Stimulated activated CD4-positive, alpha-beta T cell treated with anti-CD3 and anti-CD28 coated beads, Interleukin-12 subunit alpha, Interleukin-12 subunit beta, amount 100 ng/mL, for 4 hours (primary cell): ENCODE data around the gene STAG2.
"Not testable (repeated sequence)": the region's sequence is repeated elsewhere in the genome, so short reads cannot be mapped to it uniquely, and the experiment has no call there.

Source experiments
- DNase-seq: peaks from one replicate; pipeline ENCODE4 v3.0.0-alpha.2; 2020

The STAG2 gene

GRCh38 chrX:124084417-124084816 lies 122.9 kb downstream of the STAG2 start:
- DNase-seq, result not testable (repeated sequence)

DNA sequence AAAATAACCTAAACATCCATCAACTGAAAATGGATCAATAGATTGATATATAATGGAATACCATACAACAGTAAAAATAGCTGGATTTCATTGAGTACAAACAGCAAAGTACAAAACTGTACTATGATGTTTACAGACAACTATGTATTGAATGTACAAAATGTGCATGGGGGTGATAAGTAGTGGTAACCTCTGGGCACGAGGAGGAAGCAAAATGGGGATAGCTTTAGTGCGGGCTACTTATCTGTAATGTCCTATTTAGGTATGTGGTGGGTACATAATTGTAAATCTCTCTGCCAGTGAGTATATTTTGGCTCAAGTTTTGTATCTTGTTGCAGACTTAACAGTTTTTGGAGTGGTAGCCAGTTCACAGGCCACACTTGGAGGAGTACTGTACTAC lies 123.6 kb downstream of the STAG2 start:
- DNase-seq, result no peak

GRCh38 chrX:124086411-124086810 lies 124.9 kb downstream of the STAG2 start:
- DNase-seq, result no peak

- DNase-seq, result no peak
Measured at GRCh38 chrX:124087000-124087746, 125.7 kb downstream of the STAG2 start.

DNA sequence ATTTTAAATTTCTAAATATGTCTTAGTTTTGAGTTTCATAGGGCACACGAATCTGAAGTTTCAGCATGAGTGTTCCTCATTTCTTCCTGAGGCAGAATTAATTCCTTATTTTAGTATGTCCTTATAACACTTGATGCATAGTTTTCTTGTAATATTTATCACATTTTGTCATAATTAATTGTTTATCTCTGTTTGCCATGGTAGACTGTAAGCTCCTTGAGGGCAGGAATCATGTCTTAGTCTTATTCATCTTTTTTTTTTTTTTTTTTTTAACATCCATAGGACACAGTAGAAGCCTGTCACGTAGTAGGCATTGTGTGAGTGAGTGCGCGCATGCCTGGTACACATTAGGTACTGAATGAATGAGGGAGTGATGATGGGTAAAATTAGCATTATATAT lies 131.7 kb downstream of the STAG2 start:
- DNase-seq, result no peak

DNA sequence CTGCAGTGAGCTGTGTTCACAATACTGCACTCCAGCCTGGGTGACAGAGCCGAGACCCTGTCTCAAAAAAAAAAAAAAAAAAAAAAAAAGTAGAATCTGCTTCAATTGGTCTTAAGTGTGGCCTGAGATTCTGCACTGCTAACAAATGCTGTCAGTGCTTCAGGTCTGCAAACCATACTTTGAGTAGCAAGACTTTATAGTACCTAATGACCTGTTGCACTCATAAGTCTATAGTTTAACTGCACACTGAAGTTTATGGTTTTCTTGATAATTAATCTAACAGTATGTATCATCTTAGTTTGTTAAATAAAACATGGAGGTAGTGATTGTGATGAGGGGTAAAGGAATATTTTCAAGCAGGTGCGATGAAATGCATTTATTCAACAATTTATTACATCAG lies 135.6 kb downstream of the STAG2 start:
- DNase-seq, result no peak

DNA sequence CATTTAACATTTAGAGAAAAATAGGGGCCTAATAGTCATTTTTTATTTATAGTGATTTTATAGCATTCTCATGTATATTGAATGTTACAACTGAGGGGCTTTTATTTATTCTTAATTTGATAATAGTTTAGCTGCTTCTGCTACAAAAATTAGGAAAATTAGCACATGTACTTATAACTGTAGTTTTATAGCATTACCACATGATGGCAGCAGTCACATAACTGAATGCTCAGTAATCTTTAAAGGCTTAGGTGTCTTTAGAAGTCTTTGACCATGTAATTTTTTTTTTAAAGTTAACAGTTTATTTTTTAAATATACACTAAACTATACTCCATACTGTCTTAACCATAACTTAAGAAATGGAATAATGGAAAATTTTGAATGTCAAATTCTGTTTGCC lies 136.6 kb downstream of the STAG2 start:
- DNase-seq, result no peak

DNA sequence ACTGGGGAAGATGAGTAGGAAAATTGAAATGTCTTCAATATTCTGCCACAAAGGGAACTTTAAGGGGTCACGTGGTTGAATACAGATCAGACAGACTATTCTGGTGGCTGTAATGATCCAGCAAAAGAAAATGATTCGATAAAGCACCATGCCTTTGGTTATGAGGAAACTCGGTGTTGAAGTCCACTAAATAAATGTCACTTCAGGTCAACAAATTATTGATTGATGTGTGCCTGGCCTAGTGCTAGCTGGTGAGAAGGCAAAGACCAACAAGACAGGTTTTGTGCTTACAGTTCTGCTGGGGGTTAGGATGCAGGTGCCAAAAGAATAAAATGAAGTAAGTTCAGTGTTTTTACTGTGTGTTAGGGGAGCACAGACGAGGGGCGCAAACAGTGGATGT lies 142.5 kb downstream of the STAG2 start:
- no peak for DNase-seq

GRCh38 chrX:124104512-124104911 lies 143.0 kb downstream of the STAG2 start:
- DNase-seq, result not testable (repeated sequence)

DNA sequence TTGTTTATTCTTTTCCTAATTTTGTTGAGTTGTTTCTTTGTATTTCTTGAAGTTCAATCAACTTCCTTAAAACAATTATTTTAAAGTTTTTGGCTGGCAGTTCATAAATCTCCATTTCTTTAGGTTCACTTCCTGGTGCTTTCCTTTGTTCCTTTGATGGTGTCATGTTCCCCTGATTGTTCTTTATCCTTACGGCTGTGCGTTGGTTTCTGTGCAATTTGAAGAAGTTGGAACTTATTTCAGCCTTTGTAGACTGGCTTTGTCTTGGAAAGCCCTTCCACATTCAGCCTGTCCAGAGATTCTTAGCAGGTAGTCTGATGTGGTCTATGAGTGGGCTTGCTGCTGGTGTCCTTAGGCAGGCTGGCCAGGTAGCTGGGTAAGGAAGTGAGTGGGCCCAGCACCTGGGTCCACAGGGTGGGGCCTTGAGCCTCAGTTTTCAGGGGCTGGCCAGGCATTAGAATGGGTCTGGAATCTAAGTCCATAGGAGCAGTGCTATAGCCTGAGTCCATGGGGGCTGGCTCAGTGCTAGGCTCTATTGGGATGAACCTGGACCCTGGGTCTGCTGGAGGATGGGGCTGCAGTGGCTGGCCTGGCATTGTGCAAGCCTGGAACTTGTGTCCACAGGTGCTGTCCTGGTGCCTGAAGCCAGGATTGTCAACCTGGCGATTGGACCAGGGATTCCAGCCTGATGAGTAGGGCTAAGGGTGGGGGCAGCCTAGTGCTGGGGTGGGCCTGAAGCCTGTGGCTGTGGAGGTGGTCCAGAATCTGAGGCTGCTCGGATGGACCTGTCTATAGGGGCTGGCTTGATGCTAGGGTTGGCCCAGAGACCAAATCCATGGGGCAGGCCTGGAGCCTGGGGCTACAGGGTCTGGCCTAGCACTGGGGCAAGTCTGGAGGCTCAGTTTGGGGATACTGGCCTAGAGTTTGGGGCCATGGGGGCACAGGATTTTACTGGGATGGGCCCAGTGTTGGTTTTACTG lies 152.4 kb downstream of the STAG2 start:
- DNase-seq, result no peak

- DNase-seq, result no peak
Measured at GRCh38 chrX:124117325-124117724, 155.8 kb downstream of the STAG2 start.

- no peak for DNase-seq
Measured at GRCh38 chrX:124125471-124125870, 164.0 kb downstream of the STAG2 start.

DNA sequence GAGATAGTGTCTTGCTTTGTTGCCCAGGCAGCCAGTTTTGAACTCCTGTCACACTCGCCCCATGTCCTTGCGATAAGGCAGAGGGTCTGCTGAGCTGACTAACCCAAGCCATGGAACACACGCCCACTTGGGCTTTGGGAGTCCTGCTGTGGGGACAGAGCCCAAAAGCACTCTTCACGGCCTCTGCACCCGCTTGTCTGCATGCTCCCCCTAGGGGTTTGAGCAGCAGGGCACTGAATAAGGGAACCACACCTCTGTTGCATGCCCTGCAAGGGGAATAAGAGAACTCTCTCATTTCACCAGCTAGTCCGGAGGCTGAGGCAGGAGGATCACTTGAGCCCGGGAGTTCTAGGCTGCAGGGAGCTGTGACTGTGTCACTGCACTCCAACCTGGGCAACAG lies 166.0 kb downstream of the STAG2 start:
- no peak for DNase-seq

DNA sequence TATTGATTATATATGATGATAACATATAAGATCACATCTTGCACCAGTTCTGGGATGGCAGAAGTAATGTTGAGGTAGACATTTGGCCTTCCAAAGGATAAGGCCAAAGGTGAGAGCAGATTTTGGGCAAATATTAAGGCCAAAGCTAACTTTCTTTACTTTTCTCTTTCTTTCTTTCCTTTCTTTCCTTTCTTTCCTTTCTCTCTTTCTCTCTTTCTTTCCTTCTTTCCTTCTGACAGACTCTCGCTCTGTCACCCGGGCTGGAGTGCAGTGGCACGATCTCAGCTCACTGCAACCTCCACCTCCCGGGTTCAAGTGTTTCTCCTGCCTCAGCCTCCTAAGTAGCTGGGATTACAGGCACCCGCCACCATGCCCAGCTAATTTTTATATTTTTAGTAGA lies 170.9 kb downstream of the STAG2 start:
- DNase-seq, result not testable (repeated sequence)

GRCh38 chrX:124145749-124146148 lies 184.2 kb downstream of the STAG2 start:
- no peak for DNase-seq

DNA sequence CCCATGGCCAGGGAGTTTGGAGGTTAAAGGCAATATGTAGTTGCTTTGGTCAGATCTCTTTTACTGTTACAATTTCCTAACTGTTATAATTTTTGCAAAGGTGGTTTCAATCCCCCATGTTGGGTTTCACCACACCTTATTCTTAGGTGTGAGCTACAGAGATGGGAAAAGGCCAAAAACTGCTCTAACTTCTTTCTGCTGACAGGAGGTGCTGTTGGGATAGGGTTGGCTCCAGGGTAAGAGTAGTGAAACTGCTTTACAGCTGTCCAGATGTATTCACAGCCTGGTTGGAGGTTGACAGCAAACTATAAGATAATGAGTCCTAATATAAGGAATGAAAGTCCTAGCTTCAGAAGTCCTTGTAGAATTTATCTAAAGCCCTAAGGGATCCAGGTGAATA lies 189.7 kb downstream of the STAG2 start:
- no peak for DNase-seq
